ENCODE data around the gene FNDC3B. TPM values are rescaled to one million over a fixed set of nuclear protein-coding genes. Genes with fewer than 3 reads are reported as not detected.

The FNDC3B gene
- total RNA-seq = 37.8 and 45.7 TPM in 2 replicates

DNA sequence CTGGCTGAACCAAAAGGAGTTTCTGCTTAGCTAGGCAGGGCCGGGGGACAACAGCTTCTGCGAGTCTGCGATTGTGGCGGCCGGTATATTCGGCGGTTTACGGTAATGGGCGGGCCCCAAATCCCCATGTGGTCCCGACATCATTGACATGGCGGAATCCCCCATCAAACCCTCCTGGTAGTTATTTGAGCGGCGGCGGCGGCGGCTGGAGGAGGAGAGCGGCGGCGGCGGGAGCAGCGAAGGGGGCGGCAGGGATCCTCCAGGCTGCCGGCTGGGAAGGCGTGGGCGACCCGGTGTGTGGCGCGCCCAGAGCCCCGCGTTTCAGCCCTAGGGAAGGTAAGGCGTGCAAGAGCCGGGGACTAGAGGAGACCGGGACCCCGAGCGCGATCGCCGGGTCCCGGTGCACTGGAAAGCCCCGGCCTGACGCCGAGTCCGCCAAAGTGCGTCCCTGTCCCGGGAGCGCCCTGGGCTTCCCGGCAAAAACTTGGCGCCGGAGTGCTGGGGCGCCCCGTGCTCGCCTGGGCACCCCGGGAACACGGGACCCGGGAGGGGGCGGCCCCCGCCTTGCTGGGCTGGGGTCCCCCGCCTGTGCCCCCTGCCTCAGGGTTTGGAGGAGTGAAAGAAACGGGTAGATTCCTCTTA lies at the start of gene FNDC3B:
Gene FNDC3B, plus strand, starts transcription at position 143 of the 642 bp plus-strand sequence. CDS start 72,902 bp downstream, outside the sequence.

DNA sequence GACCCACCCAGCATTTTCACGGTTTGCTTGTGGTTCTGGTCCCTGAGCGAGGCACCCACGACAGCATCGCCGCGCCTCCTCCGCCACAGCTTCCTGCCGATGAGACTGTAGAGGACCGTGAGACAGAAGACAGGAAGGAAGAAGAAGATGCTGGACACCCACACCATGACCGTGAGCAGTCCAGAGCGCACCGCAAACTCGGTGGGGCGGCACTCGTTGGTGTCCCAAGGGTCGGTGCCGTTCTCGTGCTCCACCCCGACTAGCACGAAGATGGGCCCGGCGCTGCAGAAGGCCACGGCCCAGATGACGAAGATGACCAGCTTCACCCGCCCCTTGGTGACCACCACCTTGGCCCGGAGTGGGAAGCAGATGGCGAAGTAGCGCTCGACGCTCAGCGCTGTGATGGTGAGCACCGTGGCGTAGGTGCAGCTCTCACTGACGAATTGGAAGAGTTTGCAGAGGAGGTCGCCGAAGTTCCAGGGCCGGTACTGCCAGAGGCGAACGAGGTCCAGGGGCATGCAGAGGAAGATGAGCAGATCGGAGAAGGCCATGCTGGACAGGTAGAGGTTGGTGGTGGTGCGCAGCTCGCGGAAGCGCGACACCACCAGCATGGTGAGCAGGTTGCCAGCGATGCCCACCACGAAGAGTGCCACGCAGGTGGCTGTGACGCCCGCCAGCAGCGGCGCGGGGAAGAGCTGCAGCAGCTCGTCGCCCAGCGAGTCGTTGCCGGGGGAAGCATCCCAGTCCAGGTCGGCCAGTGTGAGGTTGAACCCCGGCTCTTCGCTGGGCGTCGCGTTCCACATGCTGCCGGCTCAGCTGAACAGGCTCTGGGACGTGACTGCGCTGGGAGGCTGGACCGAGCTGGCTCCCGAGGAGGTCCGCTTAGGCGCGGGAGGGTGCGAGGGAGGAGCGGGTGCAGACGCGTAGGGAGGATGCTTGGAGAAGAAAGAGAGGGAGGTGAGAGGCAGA lies 408.5 kb downstream of the FNDC3B start, which contains the start of gene GHSR:
Gene GHSR, minus strand, starts transcription at position 846 of the 969 bp plus-strand sequence. Its CDS starts 43 bp downstream, at position 803.

Other genes with a start within 250 kb of the FNDC3B start
- gene PLD1, start 229.1 kb upstream of the FNDC3B start, total RNA-seq = 4.9 and 8.0 TPM in 2 replicates
- not detected in 2 replicates for gene TMEM212, start 196.2 kb upstream of the FNDC3B start, total RNA-seq